ENCODE results near the gene OSGIN1.

The OSGIN1 gene, protein sequence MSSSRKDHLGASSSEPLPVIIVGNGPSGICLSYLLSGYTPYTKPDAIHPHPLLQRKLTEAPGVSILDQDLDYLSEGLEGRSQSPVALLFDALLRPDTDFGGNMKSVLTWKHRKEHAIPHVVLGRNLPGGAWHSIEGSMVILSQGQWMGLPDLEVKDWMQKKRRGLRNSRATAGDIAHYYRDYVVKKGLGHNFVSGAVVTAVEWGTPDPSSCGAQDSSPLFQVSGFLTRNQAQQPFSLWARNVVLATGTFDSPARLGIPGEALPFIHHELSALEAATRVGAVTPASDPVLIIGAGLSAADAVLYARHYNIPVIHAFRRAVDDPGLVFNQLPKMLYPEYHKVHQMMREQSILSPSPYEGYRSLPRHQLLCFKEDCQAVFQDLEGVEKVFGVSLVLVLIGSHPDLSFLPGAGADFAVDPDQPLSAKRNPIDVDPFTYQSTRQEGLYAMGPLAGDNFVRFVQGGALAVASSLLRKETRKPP

DNA sequence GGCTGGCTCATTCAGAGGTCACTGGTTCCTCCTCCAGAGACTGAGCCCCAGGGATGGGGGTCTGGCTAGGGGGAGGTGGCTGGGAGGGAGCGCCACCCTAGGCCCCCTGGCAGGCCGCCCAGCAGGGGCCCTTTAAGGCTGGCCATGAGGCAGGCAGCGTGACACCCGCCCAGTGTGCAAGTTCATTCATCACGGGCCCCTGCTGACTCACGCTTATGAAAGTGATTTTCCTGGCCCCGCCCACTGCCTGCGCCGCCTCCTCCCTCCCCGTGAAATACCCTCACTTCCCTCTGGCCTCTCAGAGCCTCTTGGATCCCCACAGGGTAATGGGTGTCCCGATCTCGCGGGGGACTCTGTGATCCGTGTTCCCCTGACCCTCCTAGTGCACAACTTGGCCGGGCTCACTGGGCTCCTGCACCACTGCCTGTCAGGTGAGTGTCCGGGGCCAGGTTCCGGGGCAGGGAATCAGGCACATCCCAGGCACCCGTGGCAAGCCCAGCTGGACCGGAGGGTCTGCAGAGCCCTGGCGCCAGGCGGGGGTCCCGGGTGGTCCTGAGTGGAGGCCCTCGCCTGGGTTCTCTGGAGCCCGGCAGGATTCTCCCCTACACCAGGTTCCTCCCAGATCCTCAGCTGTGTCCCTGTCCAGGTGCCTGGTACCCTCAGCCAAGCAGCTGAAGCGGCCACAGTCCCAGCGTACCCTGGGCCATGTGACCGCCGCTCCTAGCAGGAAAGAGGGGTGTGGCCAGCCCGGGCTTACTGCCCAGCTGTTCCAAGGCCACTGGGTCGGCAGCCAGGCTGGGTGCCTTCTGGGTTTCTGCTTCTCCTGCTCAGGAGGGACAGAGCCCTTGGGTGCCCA lies at the start of gene OSGIN1:
Gene OSGIN1, plus strand, starts transcription at position 301 of the 856 bp plus-strand sequence. CDS start 4,432 bp downstream, outside the sequence.
- in situ Hi-C loops (cut with MboI; ENCODE audit: low sequenced_read_pairs): loop anchor here (25.0 kb wide), 1 partner anchor 534 kb away; no protein-coding TSS in a partner anchor

DNA sequence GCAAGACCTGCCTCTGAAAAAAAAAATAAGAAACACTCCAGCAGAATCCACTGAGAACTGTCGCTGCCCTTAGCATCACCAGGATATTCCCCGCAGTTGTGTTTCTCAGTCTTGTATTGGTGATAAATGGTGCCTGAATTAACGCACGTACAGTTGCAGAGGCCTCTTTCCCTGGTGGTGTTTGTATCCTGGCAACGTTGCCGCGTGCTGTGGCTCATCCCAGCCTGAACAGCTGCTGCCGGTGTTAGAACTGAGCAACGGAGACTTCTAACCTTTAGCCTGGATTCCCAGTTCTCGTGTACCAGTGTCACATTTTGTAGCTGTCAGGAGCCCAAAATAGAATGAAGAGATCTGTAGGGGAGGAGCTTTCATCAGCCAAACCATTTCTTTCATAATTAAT lies 49.3 kb upstream of the OSGIN1 start:
- in situ Hi-C loops (cut with MboI; ENCODE audit: low sequenced_read_pairs): no loop called here

DNA sequence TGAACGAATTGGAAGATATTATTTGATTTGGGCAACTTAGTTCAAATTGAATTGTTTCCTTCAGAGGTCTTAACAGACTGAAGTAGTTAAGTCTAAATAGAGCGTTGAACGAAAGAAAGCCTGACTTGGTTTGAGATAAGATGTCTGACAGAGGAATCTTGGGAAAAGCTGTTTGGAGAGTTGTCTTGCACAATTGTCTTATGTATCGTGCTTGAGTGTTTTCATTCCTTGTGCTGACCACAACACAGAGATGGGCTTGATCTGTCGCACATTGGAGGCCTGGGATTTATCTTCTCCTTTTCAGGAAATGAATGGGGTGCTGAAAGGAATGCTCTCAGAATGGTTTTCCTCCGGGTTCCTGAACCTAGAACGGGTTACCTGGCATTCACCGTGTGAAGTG lies 46.4 kb upstream of the OSGIN1 start:
- in situ Hi-C loops (cut with MboI; ENCODE audit: low sequenced_read_pairs): no loop called here

DNA sequence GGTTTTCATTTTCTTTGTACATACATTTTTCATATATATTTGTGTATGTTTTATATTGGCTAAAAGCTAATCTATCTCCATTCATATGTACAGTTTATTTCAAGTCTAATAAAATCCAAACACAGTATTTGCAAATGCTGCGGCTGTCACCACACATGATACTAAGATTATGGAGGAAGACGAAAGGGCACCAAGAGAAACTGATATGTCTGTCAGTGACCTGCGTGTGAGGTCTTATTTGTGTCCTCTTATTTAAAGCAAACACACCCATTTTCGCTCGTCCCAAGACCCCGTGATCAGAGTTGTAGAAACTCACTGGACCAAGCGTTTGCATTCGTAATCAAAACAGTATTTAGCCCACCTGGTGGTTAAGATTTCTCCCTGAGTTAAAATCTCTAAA lies 45.9 kb upstream of the OSGIN1 start:
- in situ Hi-C loops (cut with MboI; ENCODE audit: low sequenced_read_pairs): no loop called here

DNA sequence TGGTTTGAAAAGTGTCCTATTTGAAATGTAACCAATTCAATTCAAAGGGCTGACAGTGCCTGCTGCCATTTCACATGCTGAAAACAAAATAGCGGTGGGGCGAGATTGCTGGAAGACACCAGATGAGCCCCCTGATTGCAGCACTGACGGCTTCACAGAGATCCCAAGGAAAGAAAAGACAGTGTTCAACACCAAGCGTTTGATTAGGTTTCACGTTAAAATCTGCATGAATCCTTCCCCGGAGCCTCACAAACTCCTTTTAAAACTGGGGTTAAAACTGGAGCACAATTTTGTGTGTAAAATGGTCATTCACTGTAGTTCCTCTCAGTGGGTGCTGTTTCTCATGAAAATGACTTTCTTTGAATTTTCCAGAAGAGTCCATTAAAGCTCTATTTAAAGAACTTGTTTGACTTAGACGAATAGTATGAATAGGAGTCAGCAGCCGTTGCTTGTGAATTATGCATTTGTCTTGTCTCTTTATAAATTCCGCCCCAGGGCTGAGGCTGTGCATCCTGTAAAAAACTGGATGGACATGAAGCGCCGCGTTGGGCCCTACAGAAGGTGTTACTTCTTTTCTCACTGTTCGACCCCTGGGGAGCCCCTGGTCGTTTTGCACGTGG lies 45.3 kb upstream of the OSGIN1 start:
- in situ Hi-C loops (cut with MboI; ENCODE audit: low sequenced_read_pairs): no loop called here

DNA sequence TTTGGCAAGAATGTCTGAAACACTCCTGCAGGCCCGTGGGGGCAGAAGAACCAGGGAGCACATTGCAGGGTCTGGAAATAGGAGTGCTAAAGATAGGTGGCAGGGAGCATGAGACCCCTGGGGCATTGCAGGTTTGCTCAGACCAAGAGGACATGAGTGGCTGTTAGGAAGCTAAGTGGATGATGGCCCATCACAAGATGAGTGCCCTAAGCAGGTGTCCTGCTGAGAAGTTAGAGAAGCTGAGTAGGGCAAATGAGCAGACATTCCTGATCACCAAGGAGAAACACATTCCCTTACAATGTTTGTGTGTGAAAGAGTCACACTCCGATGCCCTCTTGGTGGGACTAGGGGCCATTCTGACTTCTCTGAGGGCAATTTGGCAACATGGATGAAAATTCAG lies 44.2 kb upstream of the OSGIN1 start:
- in situ Hi-C loops (cut with MboI; ENCODE audit: low sequenced_read_pairs): no loop called here

DNA sequence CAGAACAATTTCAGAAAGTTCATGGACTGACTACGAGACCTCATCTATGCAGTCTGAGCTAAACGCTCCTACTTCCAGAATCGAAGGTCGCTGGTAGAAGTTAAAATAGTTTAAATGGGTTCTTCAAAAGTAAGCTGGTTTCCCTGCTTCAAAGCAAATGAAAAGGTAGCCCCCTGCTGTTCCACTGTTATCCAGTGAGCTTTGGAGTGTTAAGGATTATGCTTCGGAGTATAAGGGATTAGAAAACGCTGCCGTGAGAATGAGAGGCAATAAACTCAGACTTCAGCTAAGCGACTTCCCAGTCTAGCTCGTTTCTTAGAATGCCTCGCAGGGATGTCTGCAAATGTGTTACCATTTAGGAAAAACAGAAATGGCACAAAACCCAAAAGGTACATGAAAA lies 41.8 kb upstream of the OSGIN1 start:
- in situ Hi-C loops (cut with MboI; ENCODE audit: low sequenced_read_pairs): no loop called here

DNA sequence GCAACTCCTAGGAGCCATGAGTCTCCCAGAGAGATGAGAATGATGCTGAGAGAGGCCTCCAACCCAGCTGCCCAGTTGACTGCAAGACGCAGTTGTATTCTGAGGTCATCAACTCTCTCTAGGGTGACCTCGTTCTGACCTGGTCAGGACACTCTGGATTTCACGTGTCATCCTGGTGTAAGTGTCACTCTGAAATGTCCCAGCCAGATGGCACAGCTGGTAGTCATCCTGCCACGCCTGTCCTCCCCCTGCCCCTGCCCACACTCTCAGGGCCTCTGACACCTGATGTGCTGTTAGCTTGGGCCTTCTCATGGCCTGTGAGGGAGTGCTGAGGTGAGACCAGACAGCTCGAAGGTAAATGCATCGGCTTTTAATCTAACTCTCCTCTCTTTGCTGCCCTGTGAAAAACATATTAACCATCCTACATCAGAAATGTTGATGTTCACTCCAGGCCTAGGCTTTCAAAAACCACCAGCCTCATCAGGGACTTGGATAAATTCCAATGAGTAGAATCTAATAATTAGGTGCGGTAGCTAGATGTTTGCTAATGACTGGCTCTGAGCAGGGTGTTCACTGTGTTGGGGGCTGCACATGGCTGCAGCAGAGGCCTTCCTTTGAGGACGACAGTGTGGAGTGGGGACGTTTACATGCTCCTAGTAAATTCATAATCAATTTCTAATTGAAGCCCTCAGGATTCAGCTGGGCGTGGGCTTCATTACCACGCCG lies 40.4 kb upstream of the OSGIN1 start:
- in situ Hi-C loops (cut with MboI; ENCODE audit: low sequenced_read_pairs): no loop called here

DNA sequence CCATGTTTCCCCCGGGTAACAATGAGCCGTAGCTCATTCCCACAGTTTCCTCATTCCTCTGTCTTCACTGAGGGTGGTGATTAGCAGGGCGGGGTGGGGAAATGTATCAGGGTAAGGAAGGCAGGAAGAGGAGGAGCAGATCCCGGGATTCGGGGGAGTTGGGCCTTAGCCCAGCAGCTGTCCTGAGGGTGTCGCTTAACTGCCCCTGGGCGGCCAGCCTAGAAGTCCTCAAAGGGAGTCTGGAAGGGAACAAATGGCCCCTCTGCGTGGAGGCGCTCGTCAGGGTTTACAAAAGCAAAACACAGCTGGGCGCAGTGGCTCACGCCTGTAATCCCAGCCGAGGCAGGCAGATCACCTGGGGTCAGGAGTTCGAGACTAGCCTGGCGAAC lies 39.8 kb upstream of the OSGIN1 start:
- in situ Hi-C loops (cut with MboI; ENCODE audit: low sequenced_read_pairs): no loop called here

DNA sequence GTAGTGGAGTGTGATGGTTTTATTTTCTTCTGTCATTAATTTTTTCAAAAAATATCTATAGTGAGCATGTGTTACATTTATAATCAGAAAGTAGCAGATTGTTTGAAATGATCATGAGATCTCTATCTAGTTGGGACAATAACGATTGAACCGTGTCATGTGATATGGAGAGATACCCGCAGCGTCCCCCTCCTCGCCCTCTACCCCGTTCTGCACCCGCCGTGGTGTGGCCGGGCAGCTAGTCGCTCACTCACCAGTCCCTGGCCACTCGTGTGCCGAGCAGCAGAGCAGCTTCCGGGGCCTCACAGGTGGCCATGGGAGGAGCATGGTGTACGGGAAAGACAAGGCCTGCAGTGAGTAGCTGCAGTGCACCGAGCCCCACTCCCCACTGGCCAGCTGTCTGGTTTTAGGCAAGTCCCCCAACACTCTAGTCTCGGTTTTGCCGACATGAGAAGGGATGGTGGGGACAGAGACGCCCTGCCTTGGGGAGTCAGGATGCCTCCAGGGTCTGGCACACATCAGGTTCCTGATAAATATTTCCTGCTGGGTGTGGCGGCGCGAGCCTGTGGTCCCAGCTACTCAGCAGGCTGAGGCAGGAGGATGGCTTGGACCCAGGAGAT lies 38.8 kb upstream of the OSGIN1 start:
- in situ Hi-C loops (cut with MboI; ENCODE audit: low sequenced_read_pairs): no loop called here

DNA sequence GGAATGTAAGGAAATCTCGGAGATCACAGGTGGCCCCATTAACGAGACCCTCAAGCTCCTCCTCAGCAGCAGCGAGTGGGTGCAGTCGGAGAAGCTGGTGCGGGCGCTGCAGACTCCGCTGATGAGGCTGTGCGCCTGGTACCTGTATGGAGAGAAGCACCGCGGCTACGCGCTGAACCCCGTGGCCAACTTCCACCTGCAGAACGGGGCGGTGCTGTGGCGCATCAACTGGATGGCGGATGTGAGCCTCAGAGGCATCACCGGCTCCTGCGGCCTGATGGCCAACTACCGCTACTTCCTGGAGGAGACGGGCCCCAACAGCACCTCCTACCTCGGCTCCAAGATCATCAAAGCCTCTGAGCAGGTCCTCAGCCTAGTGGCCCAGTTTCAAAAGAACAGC lies 38.0 kb upstream of the OSGIN1 start:
- in situ Hi-C loops (cut with MboI; ENCODE audit: low sequenced_read_pairs): no loop called here

DNA sequence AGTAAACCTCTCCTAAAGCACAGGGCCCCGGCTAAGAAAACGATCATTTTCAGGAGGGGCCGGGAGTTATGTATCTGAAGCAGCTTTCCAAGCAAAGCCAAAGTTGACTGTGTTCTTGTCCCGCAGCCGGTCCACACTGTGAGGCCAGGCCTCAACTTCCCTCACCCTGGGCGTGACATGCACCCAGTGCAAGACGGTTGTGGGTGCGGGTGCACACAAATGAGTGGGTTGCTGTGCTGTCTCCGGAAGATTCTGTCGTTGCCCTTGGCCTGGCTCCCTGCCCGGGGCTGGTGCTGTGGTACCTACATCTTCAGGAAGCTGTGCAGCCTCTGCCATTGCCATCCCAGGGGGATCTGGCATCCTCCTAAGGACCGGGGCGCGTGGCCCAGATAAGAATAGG lies 37.5 kb upstream of the OSGIN1 start:
- in situ Hi-C loops (cut with MboI; ENCODE audit: low sequenced_read_pairs): no loop called here

DNA sequence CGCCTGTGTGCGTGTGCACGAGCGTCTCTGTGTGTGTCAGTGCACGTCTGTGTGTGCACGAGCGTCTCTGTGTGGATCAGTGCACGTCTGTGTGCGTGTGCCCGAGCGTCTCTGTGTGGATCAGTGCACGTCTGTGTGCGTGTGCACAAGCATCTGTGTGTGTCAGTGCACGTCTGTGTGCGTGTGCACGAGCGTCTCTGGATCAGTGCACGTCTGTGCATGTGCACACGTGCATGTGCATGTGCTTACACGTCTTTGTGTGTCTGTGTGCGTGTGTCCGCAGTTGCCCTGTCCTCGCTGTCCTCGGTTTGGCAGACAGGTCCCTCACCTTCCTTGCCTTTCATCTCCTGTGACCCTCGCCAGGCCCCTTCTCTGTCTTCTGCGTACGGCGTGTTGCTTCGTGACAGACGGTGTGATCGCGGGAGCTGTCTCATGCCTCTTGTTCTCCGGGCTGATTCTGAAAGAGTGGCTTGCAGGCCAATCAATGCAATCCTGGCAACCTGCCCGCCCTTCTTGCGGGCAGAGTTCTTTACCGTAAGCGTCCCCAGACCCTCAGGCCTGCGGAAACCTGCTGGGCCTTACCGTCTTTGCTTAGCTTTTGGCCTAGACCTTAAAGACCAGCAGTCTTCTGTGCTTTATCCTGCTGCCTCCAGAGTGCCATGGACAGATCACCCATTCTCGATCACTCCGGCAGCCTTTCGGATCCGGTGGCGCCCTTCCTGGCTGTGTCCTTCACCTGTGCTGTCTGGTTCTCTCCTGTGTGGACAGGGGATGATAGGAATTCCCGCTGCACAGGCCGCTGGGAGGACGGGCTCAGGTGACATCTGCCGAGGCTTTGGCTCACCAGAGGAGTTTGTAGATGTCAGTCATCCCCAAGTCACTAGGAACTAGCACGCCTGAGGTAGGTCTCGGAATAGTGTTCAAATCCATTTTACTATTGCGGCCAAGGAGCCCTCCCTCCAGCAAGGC lies 35.6 kb upstream of the OSGIN1 start:
- in situ Hi-C loops (cut with MboI; ENCODE audit: low sequenced_read_pairs): no loop called here

DNA sequence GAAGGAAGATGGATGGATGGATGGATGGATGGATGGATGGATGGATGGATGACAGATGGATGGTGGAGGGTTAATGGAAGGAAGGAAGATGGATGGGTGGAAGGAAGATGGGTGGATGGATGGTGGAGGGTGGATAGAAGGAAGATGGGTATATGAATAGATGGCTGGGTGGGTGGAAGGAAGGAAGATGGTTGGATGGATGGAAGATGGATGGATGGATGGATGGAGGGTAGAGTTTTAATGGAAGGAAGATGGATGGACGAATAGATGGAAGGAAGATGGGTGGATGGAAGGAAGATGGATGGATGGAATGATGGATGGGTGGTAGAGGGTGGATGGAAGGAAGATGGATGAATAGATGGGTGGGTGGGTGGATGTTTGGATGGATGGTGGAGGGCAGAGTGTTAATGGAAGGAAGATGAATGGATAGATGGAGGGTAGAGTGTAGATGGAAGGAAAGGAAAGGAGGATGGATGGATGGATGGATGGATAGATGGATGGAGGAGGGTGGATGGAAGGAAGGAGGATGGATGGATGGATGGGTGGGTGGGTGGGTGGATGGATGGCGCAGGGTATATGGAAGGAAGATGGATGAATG lies 32.0 kb upstream of the OSGIN1 start:
- in situ Hi-C loops (cut with MboI; ENCODE audit: low sequenced_read_pairs): no loop called here

DNA sequence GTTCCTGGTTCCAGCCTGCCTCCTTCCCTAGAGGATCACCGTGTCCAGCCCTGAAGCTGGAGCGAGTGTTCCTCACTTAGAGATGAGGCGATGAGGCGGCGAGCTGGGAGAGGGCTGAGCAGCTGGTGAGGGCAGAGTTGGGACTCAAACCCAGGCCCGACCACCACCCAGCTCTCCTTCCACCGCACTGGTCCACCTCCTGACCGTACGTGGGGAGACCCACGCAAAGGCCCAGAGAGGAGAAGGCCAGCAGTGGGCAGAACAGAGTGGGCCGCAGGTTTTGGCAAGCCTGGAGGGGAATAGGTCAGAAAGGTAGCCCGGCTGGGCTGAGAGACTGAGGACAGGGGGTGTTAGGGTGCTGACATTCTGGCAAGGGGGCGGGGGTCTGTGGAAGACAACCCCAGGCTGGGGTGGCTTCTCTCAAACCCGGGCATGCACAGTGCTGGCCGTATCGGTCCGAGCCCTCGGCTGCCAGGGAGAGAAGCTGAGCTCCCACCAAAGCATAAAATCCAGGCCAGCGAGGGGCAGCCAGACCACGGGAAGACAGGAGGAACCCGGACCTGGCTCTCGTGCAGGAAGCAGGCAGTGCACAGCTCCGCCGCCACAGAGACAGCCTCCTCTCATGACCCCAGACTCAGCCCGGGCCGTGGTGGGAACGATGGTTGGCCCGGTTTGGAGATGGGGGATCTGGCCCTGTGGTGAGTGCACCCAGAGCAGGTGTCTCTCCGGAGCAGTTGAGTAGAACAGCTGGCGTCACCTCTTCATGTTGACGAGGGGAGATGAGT lies 29.3 kb upstream of the OSGIN1 start:
- in situ Hi-C loops (cut with MboI; ENCODE audit: low sequenced_read_pairs): no loop called here

DNA sequence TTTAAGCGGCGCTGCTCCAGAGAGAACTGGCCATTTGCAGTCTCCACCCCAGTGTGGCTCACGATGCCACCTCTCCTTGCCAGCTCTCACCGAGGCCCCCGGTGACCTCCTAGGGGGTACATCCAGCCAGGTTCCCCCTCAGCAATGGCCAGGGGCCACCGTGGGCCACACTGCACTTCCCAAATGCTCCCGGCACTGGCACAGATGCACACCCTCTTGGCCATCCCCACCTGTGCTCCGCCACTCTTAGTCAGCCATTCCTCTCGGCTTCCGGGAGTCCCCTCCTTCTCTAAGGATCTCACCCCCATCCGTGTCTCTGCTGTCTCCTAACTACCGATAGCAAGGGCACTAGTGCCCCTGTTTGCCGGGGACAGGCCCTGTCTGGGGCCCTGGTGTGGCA lies 28.4 kb upstream of the OSGIN1 start:
- in situ Hi-C loops (cut with MboI; ENCODE audit: low sequenced_read_pairs): no loop called here

DNA sequence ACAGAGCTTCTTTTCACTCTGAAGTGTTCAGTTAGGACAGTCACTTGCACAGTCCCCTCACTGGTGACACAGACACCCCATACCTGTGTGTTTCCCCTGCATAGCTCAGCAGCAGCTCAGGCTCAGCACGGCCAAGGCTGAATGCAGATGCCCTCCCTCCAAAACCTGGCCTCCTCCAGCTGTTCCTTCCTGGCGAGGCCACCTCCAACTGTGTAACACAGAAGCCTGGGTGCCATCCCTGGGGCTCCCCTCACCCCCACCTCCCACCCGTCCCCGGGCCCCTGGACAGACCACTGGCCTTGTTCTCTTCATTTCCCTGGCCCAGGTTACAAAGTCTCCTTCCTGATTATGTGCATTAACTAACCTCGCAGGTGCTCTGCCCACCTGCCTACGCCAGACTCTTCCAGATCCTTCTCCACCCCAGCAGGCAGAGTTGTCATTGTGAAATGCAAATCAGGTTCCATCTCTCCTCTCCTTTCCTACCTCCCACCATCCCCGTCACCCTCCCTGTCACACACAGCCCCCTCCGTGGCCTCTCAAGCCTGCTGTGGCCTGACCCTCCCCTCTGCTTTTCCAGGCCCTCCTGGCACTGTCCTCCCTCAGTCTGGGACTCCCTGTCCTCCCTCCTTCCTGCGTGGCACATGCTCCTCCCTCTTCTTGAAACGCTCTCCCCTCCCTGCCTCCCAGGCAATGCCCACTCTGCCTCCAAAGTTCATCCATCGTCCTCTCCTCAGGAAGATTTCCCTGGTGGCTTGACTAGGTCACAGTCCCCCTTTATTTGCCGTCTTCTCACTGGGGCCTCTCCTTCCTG lies 27.7 kb upstream of the OSGIN1 start:
- in situ Hi-C loops (cut with MboI; ENCODE audit: low sequenced_read_pairs): no loop called here
